ENCODE results near the gene SLC35F4.

SLC35F4 gene

DNA sequence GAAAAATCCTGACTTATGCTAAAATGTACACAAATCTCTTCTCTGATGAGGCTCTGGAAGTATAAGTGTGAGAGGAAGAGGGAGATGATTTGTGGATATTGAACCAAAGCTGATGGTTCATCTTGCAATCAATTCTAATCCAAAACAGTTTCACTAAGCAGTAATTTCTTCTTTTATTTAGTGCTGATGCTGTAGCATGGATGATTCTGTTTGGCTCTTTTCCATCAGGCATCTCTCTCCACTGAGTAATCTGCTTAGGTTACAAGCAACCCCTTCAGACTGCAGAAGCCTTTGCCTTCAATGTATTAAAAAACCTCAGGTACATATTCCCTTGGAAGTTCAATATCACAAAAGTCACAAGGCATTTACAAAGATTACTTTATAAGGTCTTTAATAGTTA is 213.1 kb downstream of the SLC35F4 start:
- Histone ChIP-seq H3K4me3 (ENCODE audit: low read depth, low read length) (no peak overlapping the region), H3K27me3 (no peaks in the 10 kb centered on the region), H3K36me3 (no peaks in the 10 kb centered on the region), H3K9me3 (no peaks in the 10 kb centered on the region), H3K4me1 (no peaks in the 10 kb centered on the region)
- TF ChIP-seq, protein P1, sequence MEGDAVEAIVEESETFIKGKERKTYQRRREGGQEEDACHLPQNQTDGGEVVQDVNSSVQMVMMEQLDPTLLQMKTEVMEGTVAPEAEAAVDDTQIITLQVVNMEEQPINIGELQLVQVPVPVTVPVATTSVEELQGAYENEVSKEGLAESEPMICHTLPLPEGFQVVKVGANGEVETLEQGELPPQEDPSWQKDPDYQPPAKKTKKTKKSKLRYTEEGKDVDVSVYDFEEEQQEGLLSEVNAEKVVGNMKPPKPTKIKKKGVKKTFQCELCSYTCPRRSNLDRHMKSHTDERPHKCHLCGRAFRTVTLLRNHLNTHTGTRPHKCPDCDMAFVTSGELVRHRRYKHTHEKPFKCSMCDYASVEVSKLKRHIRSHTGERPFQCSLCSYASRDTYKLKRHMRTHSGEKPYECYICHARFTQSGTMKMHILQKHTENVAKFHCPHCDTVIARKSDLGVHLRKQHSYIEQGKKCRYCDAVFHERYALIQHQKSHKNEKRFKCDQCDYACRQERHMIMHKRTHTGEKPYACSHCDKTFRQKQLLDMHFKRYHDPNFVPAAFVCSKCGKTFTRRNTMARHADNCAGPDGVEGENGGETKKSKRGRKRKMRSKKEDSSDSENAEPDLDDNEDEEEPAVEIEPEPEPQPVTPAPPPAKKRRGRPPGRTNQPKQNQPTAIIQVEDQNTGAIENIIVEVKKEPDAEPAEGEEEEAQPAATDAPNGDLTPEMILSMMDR (IDR thresholded peaks at IDR 0.05; ENCODE audit: low read depth, low read length): no peak
- DNase-seq: no peak

DNA sequence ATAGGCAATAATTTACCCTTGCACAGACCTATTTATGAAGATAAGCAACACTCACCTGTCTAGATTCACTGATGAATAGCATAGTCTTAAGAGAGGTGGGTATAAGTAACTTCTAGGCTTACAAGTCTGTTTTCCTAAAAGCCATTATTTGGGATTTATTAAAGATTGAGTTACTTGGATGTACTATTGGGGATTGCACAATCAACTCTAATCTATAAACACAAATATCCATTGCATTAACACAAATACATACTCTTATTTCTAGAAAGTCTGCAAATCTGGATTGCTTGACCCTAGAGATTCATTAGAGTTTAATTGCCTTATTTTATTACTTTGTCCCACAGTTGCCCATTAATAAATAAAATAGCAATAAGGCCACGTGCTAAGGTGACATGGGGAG is 224.1 kb downstream of the SLC35F4 start:
- no peaks in the 10 kb centered on the region for H3K9me3 ChIP-seq
- TF ChIP-seq, protein P1 (IDR thresholded peaks at IDR 0.05; ENCODE audit: low read depth, low read length): no peak
- no peaks in the 10 kb centered on the region for H3K4me1 ChIP-seq
- DNase-seq: no peak
- H3K27me3 ChIP-seq: no peaks in the 10 kb centered on the region
- no peak overlapping the region for H3K4me3 ChIP-seq (ENCODE audit: low read depth, low read length)
- no peaks in the 10 kb centered on the region for H3K36me3 ChIP-seq

DNA sequence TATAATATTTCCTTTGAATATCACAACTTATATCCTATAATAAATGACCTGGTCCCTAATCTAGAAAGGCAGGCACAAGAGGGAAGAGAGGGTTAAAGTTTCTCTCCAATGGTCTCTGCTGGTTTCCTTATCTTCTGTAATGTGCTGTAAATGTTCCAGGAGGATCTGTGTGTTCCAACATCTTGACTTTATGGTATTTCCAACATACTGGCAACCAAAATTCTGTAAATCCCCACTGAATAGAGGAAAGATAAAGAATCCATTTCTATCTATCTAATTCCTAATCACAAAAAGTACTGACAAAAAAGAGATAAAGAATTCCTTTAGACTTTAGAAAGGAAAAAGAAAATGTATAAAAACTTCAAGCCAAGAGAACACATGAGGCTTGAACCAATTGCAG is 225.9 kb downstream of the SLC35F4 start:
- no peaks in the 10 kb centered on the region for H3K36me3 ChIP-seq
- no peak for DNase-seq
- no peaks in the 10 kb centered on the region for H3K27me3 ChIP-seq
- no peak overlapping the region for H3K4me3 ChIP-seq (ENCODE audit: low read depth, low read length)
- no peaks in the 10 kb centered on the region for H3K4me1 ChIP-seq
- H3K9me3 ChIP-seq: no peaks in the 10 kb centered on the region
- TF ChIP-seq, protein P1 (IDR thresholded peaks at IDR 0.05; ENCODE audit: low read depth, low read length): no peak

DNA sequence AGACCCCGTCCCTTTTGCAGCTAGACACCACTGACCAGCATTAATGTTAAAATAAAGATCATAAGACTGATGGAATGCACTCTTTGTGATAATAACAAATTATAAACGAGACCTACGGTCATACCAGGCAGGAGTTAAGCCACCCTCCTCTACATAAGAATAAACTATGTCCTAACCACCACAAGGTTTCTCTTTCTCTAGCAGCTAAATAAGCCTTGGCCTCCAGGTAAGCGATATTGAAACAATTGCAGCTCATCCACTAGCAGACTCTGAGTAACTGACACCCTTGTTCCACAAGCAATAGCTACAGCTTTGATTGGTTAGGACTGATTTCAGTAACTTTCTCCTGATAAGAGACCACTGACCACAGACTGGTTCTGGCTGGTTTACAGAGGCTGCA is 228.0 kb downstream of the SLC35F4 start:
- no peaks in the 10 kb centered on the region for H3K4me1 ChIP-seq
- no peaks in the 10 kb centered on the region for H3K9me3 ChIP-seq
- no peaks in the 10 kb centered on the region for H3K36me3 ChIP-seq
- DNase-seq: no peak
- no peaks in the 10 kb centered on the region for H3K27me3 ChIP-seq
- H3K4me3 ChIP-seq (ENCODE audit: low read depth, low read length): no peak overlapping the region
- TF ChIP-seq, protein P1 (IDR thresholded peaks at IDR 0.05; ENCODE audit: low read depth, low read length): no peak

DNA sequence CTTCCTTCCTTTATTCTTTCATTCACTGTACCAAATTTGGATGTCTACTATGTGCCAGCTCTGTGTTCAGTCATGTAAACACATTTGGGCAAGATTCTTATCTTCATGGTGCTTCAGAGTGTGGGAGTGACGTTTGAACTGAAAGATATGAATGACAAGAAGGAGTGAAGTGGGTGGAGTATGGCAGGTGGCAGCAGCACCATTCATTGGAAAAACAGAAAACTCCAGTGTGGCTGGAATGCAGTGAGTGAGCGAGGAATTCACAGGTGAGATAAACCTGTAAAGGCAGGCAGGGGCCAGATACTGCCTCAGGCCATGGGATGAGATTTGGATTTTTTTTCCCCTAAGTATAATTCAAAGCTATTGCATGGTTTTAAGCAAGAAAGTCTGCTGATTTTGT is 231.6 kb downstream of the SLC35F4 start:
- DNase-seq: no peak
- TF ChIP-seq, protein P1 (IDR thresholded peaks at IDR 0.05; ENCODE audit: low read depth, low read length): no peak
- Histone ChIP-seq H3K27me3 (no peaks in the 10 kb centered on the region), H3K9me3 (no peaks in the 10 kb centered on the region), H3K36me3 (no peaks in the 10 kb centered on the region), H3K4me3 (ENCODE audit: low read depth, low read length) (no peak overlapping the region), H3K4me1 (no peaks in the 10 kb centered on the region)

DNA sequence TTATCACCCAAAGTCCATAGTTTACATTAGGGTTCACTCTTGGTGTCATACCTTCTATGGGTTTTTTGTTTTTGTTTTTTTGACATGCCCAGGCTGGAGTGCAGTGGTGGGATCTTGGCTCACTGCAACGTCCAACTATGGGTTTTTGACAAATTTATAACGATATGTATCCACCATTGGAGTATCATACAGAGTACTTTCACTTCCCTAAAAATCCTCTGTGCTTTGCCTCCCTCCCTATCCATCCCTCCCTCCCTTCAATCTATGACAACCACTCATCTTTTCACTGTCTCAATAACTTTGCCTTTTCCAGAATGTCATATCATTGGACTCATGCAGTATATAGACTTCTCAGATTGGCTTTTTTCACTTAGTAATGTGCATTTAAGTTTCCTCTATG is 233.2 kb downstream of the SLC35F4 start:
- no peaks in the 10 kb centered on the region for H3K36me3 ChIP-seq
- DNase-seq: no peak
- no peak overlapping the region for H3K4me3 ChIP-seq (ENCODE audit: low read depth, low read length)
- H3K27me3 ChIP-seq: no peaks in the 10 kb centered on the region
- no peaks in the 10 kb centered on the region for H3K9me3 ChIP-seq
- TF ChIP-seq, protein P1 (IDR thresholded peaks at IDR 0.05; ENCODE audit: low read depth, low read length): no peak
- no peaks in the 10 kb centered on the region for H3K4me1 ChIP-seq

Data from BE2C (cell line).